HepG2 (cell line): ENCODE data around the gene KRTAP21-1. TPM values are rescaled to one million over a fixed set of nuclear protein-coding genes. Genes with fewer than 3 reads are reported as not detected.

Source experiments
- ATAC-seq: fragments of 200-7000 bp; cut with Tn5 transposase; 3 replicates; pipeline ENCODE4 v1.9.1; 2020; ENCODE audit warnings: mild to moderate bottlenecking, moderate library complexity
- BruUV-seq: library from RNA; stranded (reverse); fragments of 400-500 nt; replicated peaks from 2 replicates; lab custom pipeline; 2021; lab: Mats Ljungman, UMichigan
- CTCF ChIA-PET: fragments of 300-600 bp; formaldehyde crosslinking; extraction: SDS; loops from one replicate; lab custom pipeline; 2021; ENCODE audit warnings: low total read pairs, inconsistent platforms, low intra/inter-chr PET ratio; lab: Yijun Ruan, JAX
- POLR2A ChIA-PET: fragments of 350-600 bp; sonication (Branson Sonifier 250); formaldehyde crosslinking; loops from one replicate; lab custom pipeline; 2020; ENCODE audit warnings: antibody characterized with exemption, inconsistent platforms; lab: Yijun Ruan, JAX
- DNase-seq: peaks from one replicate; pipeline ENCODE4 v3.0.0-alpha.2; 2015; ENCODE audit warnings: low spot score
- FAIRE-seq: peaks from 3 replicates; lab custom pipeline; 2011; peaks lifted over from hg19 to GRCh38; lab: Jason Lieb, UNC
- H2AFZ ChIP-seq: one replicate; pipeline ENCODE4 v1.6.1; 2011; ENCODE audit warnings: low read length, inconsistent platforms
- H3K27ac ChIP-seq: fragments of 300-600 bp; 3 replicates; pipeline ENCODE4 v1.8.0; 2011; ENCODE audit warnings: mixed run types, mild to moderate bottlenecking, mixed read lengths, low read length, inconsistent platforms; ENCODE audit not compliant: insufficient read depth; ENCODE audit errors: extremely low read length
- H3K27me3 ChIP-seq, 2 experiments: fragments of 200-600 bp in 1 of 2; 2 replicates in 1 of 2; 3 replicates in 1 of 2; pipeline versions ENCODE4 v1.6.0 to v1.8.0; 2011; ENCODE audit warnings: low read length in 2 of 2, mild to moderate bottlenecking in 2 of 2, moderate library complexity in 2 of 2, inconsistent platforms in 1 of 2; ENCODE audit not compliant: insufficient read depth in 2 of 2, control insufficient read depth in 1 of 2
- H3K36me3 ChIP-seq, 2 experiments: fragments of 200-600 bp in 1 of 2; replicated peaks in 1 of 2; 2 replicates in 1 of 2; 3 replicates in 1 of 2; pipeline versions ENCODE4 v1.5.1 to v1.8.0; 2011; ENCODE audit warnings: low read length in 2 of 2, inconsistent platforms in 1 of 2; ENCODE audit not compliant: insufficient read depth in 2 of 2, control insufficient read depth in 1 of 2
- H3K4me1 ChIP-seq: 2 replicates; pipeline ENCODE4 v1.5.1; 2012; ENCODE audit warnings: low read length, inconsistent platforms; ENCODE audit not compliant: insufficient read depth
- H3K4me2 ChIP-seq: 2 replicates; pipeline ENCODE4 v1.6.0; 2011; ENCODE audit warnings: low read depth, low read length, inconsistent platforms
- H3K4me3 ChIP-seq, 3 experiments: fragments of 200-600 bp in 1 of 3; sonication (generic), shearing (Covaris generic) in 1 of 3; replicated peaks in 1 of 3; 2 replicates each; pipeline ENCODE4 v1.5.1; 2011 to 2016; ENCODE audit warnings: low read length in 3 of 3, inconsistent platforms in 2 of 3, low read depth in 2 of 3, mild to moderate bottlenecking in 2 of 3, control low read depth in 1 of 3, mixed read lengths in 1 of 3; ENCODE audit not compliant: insufficient read depth in 1 of 3
- H3K79me2 ChIP-seq: one replicate; pipeline ENCODE4 v1.6.1; 2011; ENCODE audit warnings: low read length, inconsistent platforms; ENCODE audit not compliant: insufficient read depth
- H3K9ac ChIP-seq: 2 replicates; pipeline ENCODE4 v1.6.0; 2011; ENCODE audit warnings: mild to moderate bottlenecking, low read depth, low read length, inconsistent platforms; ENCODE audit not compliant: insufficient read depth
- H3K9me3 ChIP-seq: 2 replicates; pipeline ENCODE4 v1.5.1; 2012; ENCODE audit warnings: mild to moderate bottlenecking, low read length
- H4K20me1 ChIP-seq: 2 replicates; pipeline ENCODE4 v1.6.0; 2011; ENCODE audit warnings: inconsistent platforms, mild to moderate bottlenecking, low read length, moderate library complexity; ENCODE audit not compliant: insufficient read depth
- FOSL2 ChIP-seq: sonication (generic); formaldehyde crosslinking; IDR thresholded peaks from 2 replicates; pipeline ENCODE4 v1.4.0; 2020; ENCODE audit warnings: missing genetic modification reagents
- FOXK1 ChIP-seq: sonication (generic); formaldehyde crosslinking; IDR thresholded peaks from 2 replicates; pipeline ENCODE4 v1.4.0; 2020; ENCODE audit warnings: low read depth, missing genetic modification reagents, borderline replicate concordance
- NFKBIZ ChIP-seq: IDR thresholded peaks from 2 replicates; pipeline ENCODE4 v1.6.1; 2018; ENCODE audit warnings: missing genetic modification reagents, missing compliant biosample characterization
- PAXIP1 ChIP-seq: sonication (generic); formaldehyde crosslinking; conservative IDR thresholded peaks from 2 replicates; pipeline ENCODE4 v1.4.0; 2020; ENCODE audit warnings: mild to moderate bottlenecking, missing genetic modification reagents, moderate library complexity
- PRDM10 ChIP-seq: sonication (generic); formaldehyde crosslinking; IDR thresholded peaks from 2 replicates; pipeline ENCODE4 v1.4.0; 2020; ENCODE audit warnings: low read depth, missing genetic modification reagents
- SAP130 ChIP-seq: IDR thresholded peaks from 2 replicates; pipeline ENCODE4 v1.6.1; 2016; ENCODE audit warnings: low read depth
- SATB2 ChIP-seq: sonication (generic); formaldehyde crosslinking; IDR thresholded peaks from 2 replicates; pipeline ENCODE4 v1.5.0; 2020; ENCODE audit warnings: missing genetic modification reagents
- STAT5B ChIP-seq: sonication (generic); formaldehyde crosslinking; IDR thresholded peaks from 2 replicates; pipeline ENCODE4 v1.4.0; 2020; ENCODE audit warnings: missing genetic modification reagents
- YEATS4 ChIP-seq: sonication (generic); formaldehyde crosslinking; IDR thresholded peaks from 2 replicates; pipeline ENCODE4 v1.4.0; 2020; ENCODE audit warnings: missing genetic modification reagents, borderline replicate concordance
- ZFP82 ChIP-seq: sonication (generic); formaldehyde crosslinking; IDR thresholded peaks from 2 replicates; pipeline ENCODE4 v1.5.1; 2020; ENCODE audit warnings: mild to moderate bottlenecking, missing genetic modification reagents, borderline replicate concordance
- WGBS: methylation state at CpG from one replicate; pipeline ENCODE4 v1.1.6; 2017; ENCODE audit warnings: low lambda C conversion rate; 5-methylcytosine and 5-hydroxymethylcytosine counted together
- in situ Hi-C: cut with HindIII; loops from 2 replicates; pipeline ENCODE4 v1.10.0; 2017; ENCODE audit warnings: low pct_unique_long_range_greater_than_20kb; ENCODE audit not compliant: extremely low pct_ligation_motif_present
- intact Hi-C: fragments of 100-400 bp; cut with micrococcal nuclease; formaldehyde crosslinking; loops from one replicate; pipeline ENCODE4 v1.10.0; 2022; ENCODE audit not compliant: unreplicated experiment
- polyA plus RNA-seq, 8 experiments: library from polyadenylated mRNA; depleted of rRNA in 3 of 8; stranded (reverse) in 7 of 8; unstranded in 1 of 8; fragments of >200 nt; fragmentation: Illumina TruSeq in 4 of 8; extraction: Trizol in 4 of 8; gene quantifications; 2 replicates each; pipeline versions ENCODE4 v1.2.1 to v1.2.3, GENCODE V29; 2011 to 2016; ENCODE audit warnings: low read depth in 4 of 8, missing spikeins in 1 of 8, mixed read lengths in 1 of 8; ENCODE audit not compliant: insufficient read depth in 1 of 8
- total RNA-seq, 5 experiments: library from RNA; depleted of rRNA; stranded (reverse); fragments of >200 nt; fragmentation: Illumina TruSeq; extraction: Trizol; gene quantifications; 2 replicates each; pipeline ENCODE4 v1.2.3, GENCODE V29; 2016; ENCODE audit warnings: low read depth in 1 of 5

KRTAP21-1 gene
- total and polyA plus RNA-seq, 2 of the 13 experiments (the other 11 are each of a cell fraction or from before 2014, with no cell fraction given), result not detected

- H3K4me1 ChIP-seq, result no peaks in the 10 kb centered on the region
- no peak for ATAC-seq
- TF ChIP-seq PRDM10 (no peak), FOSL2 (no peak), SATB2 (CRISPR knock-in tag) (no peak), SAP130 (CRISPR knock-in tag) (no peak), FOXK1 (no peak), YEATS4 (CRISPR knock-in tag) (no peak), ZFP82 (CRISPR knock-in tag) (no peak), PAXIP1 (CRISPR knock-in tag) (no peak), STAT5B (CRISPR knock-in tag) (no peak), NFKBIZ (CRISPR knock-in tag) (no peak)
- no peak overlapping the region for H3K4me3 ChIP-seq
- CTCF ChIA-PET, result no interaction called here
- H3K9ac ChIP-seq, result no peak overlapping the region
- POLR2A ChIA-PET, result no interaction called here
- 80% methylated on average over 4 of the region's 4 CpGs for WGBS
- no peaks in the 10 kb centered on the region for H3K27me3 ChIP-seq
- no TSS peak for BruUV-seq
- H3K36me3 ChIP-seq, result no peaks in the 10 kb centered on the region
- H3K4me2 ChIP-seq, result no peak overlapping the region
- DNase-seq, result no peak
- intact Hi-C loops (no loop called here), in situ Hi-C loops (no loop called here)
- H3K9me3 ChIP-seq, result peaks cover 83% of the 10 kb centered on the region
- FAIRE-seq, result no peak
- no peaks in the 10 kb centered on the region for H3K79me2 ChIP-seq
- H3K27ac ChIP-seq, result no peak overlapping the region
- H2AFZ ChIP-seq, result no peak overlapping the region
- no peaks in the 10 kb centered on the region for H4K20me1 ChIP-seq
Measured at GRCh38 chr21:30769724-30770431, 14.7 kb upstream of the KRTAP21-1 start.
